ENCODE results near the gene GEMIN5. TPM values are rescaled to one million over a fixed set of nuclear protein-coding genes. Genes with fewer than 3 reads are reported as not detected.

Gene GEMIN5
- polyA plus RNA-seq, 2 donors: 2.3 to 4.1 TPM

DNA sequence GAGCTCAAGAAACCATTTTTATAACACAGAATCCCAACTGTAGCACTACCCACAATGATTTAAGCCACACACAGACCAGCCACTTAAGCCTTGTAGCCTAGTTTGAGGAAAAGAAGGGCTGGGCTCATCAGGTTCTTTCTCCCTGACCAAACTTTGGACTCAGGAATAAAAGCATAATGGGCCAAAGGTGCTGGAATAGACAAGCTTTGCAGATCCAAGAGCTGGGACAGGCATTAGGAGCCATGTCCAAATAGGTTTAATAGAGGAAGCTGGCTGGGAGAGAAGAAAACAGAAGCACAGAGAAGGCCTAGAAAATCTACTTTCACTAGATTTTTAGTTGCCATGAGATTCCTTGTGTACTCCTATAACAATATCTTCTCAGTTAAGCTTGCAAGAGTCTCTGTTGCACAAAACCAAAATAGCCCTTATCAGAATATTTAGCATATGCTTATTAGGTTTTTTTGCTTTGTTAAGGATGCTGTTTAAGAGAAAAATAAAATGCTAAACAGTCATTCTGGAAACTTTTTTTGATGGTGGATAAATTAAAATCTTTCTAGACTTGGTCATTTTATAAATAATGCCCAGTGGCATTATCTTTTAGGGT lies 41.3 kb downstream of the GEMIN5 start:
- no peaks in the 10 kb centered on the region for H3K27me3 ChIP-seq (ENCODE audit: control insufficient read depth in 1 of 2, insufficient read depth in 2 of 2, low read length in 2 of 2)
- H3K4me3 ChIP-seq (ENCODE audit: low read depth in 1 of 2, low read length in 2 of 2): no peak overlapping the region
- H3K9me3 ChIP-seq (ENCODE audit: control insufficient read depth in 2 of 2, insufficient read depth in 1 of 2, low read depth in 1 of 2, low read length in 1 of 2): no peaks in the 10 kb centered on the region
- H3K27ac ChIP-seq (ENCODE audit: low read depth in 2 of 2, low read length in 1 of 2): no peak overlapping the region
- peaks cover 0 to 2% of the 10 kb centered on the region in 2 donors for H3K4me1 ChIP-seq (ENCODE audit: control insufficient read depth in 2 of 2, insufficient read depth in 2 of 2, low read length in 1 of 2)
- peaks cover 12 to 13% of the 10 kb centered on the region in 2 donors for H3K36me3 ChIP-seq (ENCODE audit: control insufficient read depth in 2 of 2, insufficient read depth in 2 of 2, low read length in 1 of 2)

DNA sequence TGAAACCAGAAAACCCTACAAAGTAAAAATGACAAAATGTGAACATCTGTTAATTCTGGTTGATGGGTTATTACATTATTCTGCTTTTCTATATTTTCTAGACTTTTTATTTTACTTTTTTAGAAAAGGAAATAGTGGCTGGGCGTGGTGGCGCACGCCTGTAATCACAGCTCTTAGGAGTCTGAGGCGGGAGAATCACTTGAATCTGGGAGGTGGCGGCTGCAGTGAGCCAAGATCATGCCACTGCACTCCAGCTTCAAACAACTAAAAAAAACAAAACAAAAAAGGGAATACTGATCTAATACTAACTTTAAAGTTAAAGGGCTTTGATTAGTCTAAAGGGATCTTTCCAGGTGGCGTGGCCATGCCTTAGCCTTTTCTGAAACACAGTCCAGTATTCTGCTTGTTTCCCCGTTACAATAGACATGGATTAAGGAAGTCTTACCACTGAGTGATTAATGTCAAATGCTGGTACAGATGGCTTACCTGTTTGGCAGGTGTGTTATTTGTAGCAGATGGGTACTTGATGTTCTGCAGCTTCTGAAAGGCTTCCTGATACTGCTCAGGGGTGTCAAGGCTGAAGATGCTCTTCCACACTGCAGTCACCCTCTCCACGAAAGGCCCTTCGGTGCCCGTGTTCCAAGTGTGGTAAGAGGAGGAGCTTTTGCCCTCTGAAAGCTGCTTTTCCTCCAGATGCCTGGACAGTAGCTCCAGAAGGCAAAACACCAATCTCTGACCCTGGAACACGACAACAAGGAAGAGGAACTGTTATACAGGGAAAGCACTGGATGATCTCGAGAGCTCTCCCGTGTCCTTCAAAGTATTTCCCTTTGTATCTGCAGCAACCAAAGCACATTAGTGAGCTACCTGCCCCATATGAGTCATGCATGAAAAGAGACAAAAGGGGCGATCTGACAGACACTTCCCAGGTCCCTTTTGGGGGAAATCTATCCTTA lies 42.1 kb downstream of the GEMIN5 start:
- Histone ChIP-seq H3K4me3 (ENCODE audit: low read depth in 1 of 2, low read length in 2 of 2) (no peak overlapping the region), H3K27ac (ENCODE audit: low read depth in 2 of 2, low read length in 1 of 2) (no peak overlapping the region), H3K4me1 (ENCODE audit: control insufficient read depth in 2 of 2, insufficient read depth in 2 of 2, low read length in 1 of 2) (peaks cover 0 to 2% of the 10 kb centered on the region in 2 donors), H3K9me3 (ENCODE audit: control insufficient read depth in 2 of 2, insufficient read depth in 1 of 2, low read depth in 1 of 2, low read length in 1 of 2) (no peaks in the 10 kb centered on the region), H3K36me3 (ENCODE audit: control insufficient read depth in 2 of 2, insufficient read depth in 2 of 2, low read length in 1 of 2) (peaks cover 13 to 19% of the 10 kb centered on the region in 2 donors), H3K27me3 (ENCODE audit: control insufficient read depth in 1 of 2, insufficient read depth in 2 of 2, low read length in 2 of 2) (no peaks in the 10 kb centered on the region)
- 66 to 71% methylated on average over 14 of the region's 14 CpGs for WGBS, 2 donors

DNA sequence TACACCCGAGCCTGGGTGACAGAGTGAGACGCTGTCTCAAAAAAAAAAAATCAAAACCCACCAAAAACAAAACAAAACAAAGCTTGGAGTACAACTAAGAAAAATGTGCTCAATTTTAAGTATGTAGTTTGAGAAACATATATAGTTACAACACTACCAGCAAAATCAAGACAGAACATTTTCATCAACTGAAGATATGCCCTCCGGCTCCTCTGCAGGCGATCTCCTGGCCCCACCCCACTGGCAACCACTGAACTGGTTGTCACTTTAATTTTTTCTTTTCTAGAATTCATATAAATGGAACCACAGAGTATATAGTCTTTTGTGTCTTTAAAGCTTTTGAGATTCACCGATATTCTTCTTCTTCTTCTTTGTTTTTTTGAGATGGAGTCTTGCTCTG lies 44.6 kb downstream of the GEMIN5 start:
- no peak overlapping the region for H3K27ac ChIP-seq (ENCODE audit: low read depth in 2 of 2, low read length in 1 of 2)
- 86 to 90% methylated on average over 5 of the region's 5 CpGs for WGBS, 2 donors
- H3K9me3 ChIP-seq (ENCODE audit: control insufficient read depth in 2 of 2, insufficient read depth in 1 of 2, low read depth in 1 of 2, low read length in 1 of 2): no peaks in the 10 kb centered on the region
- peaks cover 13 to 19% of the 10 kb centered on the region in 2 donors for H3K36me3 ChIP-seq (ENCODE audit: control insufficient read depth in 2 of 2, insufficient read depth in 2 of 2, low read length in 1 of 2)
- H3K4me3 ChIP-seq (ENCODE audit: low read depth in 1 of 2, low read length in 2 of 2): no peak overlapping the region
- H3K4me1 ChIP-seq (ENCODE audit: control insufficient read depth in 2 of 2, insufficient read depth in 2 of 2, low read length in 1 of 2): peaks cover 0 to 2% of the 10 kb centered on the region in 2 donors
- H3K27me3 ChIP-seq (ENCODE audit: control insufficient read depth in 1 of 2, insufficient read depth in 2 of 2, low read length in 2 of 2): no peaks in the 10 kb centered on the region

DNA sequence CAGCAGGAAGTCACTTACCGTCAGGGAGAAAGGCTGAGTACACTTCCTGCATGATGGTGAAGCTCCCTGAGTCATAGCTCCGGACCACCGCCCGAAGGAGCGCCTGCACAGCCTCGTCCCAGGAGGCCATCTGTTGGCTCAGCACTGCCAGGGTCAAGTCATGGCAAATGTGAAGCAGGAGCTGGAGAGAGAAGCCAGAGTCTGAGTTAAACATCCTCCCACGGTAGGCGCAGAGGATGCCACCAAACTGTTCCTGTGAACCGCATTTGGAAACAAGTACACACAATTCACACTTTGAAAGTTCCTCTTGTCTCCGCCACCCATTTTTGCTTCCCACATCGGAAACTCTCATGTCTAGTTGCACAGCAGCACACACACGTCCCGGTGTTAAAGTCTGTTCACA lies 45.6 kb downstream of the GEMIN5 start:
- peaks cover 0 to 3% of the 10 kb centered on the region in 2 donors for H3K9me3 ChIP-seq (ENCODE audit: control insufficient read depth in 2 of 2, insufficient read depth in 1 of 2, low read depth in 1 of 2, low read length in 1 of 2)
- H3K4me1 ChIP-seq (ENCODE audit: control insufficient read depth in 2 of 2, insufficient read depth in 2 of 2, low read length in 1 of 2): peaks cover 0 to 2% of the 10 kb centered on the region in 2 donors
- no peaks in the 10 kb centered on the region for H3K27me3 ChIP-seq (ENCODE audit: control insufficient read depth in 1 of 2, insufficient read depth in 2 of 2, low read length in 2 of 2)
- H3K4me3 ChIP-seq (ENCODE audit: low read depth in 1 of 2, low read length in 2 of 2): no peak overlapping the region
- 83 to 85% methylated on average over 13 of the region's 13 CpGs for WGBS, 2 donors
- H3K27ac ChIP-seq (ENCODE audit: low read depth in 2 of 2, low read length in 1 of 2): no peak overlapping the region
- H3K36me3 ChIP-seq (ENCODE audit: control insufficient read depth in 2 of 2, insufficient read depth in 2 of 2, low read length in 1 of 2): peaks cover 15 to 25% of the 10 kb centered on the region in 2 donors

DNA sequence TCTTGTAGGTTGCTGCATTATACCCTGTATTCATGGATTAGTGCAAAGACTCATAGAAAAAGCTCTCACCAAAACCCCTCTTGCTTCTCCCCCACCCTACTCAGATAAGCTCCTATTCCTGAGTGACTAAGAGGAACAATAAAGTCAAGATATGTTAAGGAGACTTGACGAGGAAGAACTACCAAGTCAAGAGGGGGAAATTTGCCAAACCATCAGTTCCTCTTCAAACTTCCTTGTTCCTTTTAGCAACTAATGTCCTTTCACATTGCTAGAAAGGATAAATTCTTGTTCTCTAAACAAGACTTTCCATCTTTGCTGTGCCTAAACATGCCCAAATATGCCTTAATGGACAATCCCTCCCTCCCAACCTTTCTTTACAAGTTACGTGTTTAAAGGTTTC lies 52.6 kb downstream of the GEMIN5 start:
- 80 to 86% methylated on average over 2 of the region's 2 CpGs for WGBS, 2 donors
- Histone ChIP-seq H3K9me3 (ENCODE audit: control insufficient read depth in 2 of 2, insufficient read depth in 1 of 2, low read depth in 1 of 2, low read length in 1 of 2) (peaks cover 0 to 9% of the 10 kb centered on the region in 2 donors), H3K36me3 (ENCODE audit: control insufficient read depth in 2 of 2, insufficient read depth in 2 of 2, low read length in 1 of 2) (peaks cover 12 to 14% of the 10 kb centered on the region in 2 donors), H3K27me3 (ENCODE audit: control insufficient read depth in 1 of 2, insufficient read depth in 2 of 2, low read length in 2 of 2) (no peaks in the 10 kb centered on the region), H3K4me3 (ENCODE audit: low read depth in 1 of 2, low read length in 2 of 2) (no peak overlapping the region), H3K4me1 (ENCODE audit: control insufficient read depth in 2 of 2, insufficient read depth in 2 of 2, low read length in 1 of 2) (no peaks in the 10 kb centered on the region), H3K27ac (ENCODE audit: low read depth in 2 of 2, low read length in 1 of 2) (no peak overlapping the region)

DNA sequence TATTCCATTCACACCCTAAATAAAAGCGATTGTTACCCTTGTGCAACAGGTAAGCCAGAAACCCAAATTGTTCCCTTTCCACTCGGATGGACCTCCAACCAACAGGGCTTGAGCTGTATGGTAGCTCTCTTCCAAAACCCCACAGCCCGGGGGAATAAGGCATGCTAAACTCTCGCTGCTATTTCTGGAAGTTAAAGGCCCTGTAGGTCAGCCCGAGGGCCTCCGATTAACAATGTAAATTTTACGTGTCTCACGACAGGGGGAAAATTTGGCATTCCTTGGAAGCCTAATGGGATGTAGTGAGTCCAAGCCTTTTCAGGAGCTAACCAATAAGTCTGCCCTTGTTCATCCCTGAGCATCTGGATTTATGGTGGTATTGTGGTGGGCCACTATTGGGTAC lies 53.6 kb downstream of the GEMIN5 start:
- WGBS, 2 donors: 93 to 95% methylated on average over 8 of the region's 8 CpGs
- Histone ChIP-seq H3K36me3 (ENCODE audit: control insufficient read depth in 2 of 2, insufficient read depth in 2 of 2, low read length in 1 of 2) (peaks cover 10 to 12% of the 10 kb centered on the region in 2 donors), H3K27me3 (ENCODE audit: control insufficient read depth in 1 of 2, insufficient read depth in 2 of 2, low read length in 2 of 2) (no peaks in the 10 kb centered on the region), H3K4me1 (ENCODE audit: control insufficient read depth in 2 of 2, insufficient read depth in 2 of 2, low read length in 1 of 2) (no peaks in the 10 kb centered on the region), H3K4me3 (ENCODE audit: low read depth in 1 of 2, low read length in 2 of 2) (no peak overlapping the region), H3K9me3 (ENCODE audit: control insufficient read depth in 2 of 2, insufficient read depth in 1 of 2, low read depth in 1 of 2, low read length in 1 of 2) (peaks cover 0 to 9% of the 10 kb centered on the region in 2 donors), H3K27ac (ENCODE audit: low read depth in 2 of 2, low read length in 1 of 2) (no peak overlapping the region)

DNA sequence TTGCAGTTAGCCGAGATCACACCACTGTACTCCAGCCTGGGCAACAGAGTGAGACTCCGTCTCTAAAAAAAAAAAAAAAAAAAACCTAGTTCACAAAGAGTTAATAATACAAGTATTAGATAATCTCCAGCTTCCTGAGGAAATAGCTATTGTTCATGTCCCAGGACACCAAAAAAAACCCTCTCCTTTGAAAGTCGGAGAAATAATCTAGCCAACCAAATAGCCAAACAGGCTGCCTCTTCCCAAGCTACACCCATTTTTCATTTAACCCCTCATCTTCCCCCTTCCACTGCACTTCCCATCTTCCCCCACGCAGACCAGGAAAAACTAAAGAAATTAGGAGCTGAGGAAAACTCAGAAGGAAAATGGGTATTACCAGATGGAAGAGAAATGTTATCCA lies 56.0 kb downstream of the GEMIN5 start:
- Histone ChIP-seq H3K4me1 (ENCODE audit: control insufficient read depth in 2 of 2, insufficient read depth in 2 of 2, low read length in 1 of 2) (no peaks in the 10 kb centered on the region), H3K27me3 (ENCODE audit: control insufficient read depth in 1 of 2, insufficient read depth in 2 of 2, low read length in 2 of 2) (no peaks in the 10 kb centered on the region), H3K36me3 (ENCODE audit: control insufficient read depth in 2 of 2, insufficient read depth in 2 of 2, low read length in 1 of 2) (peaks cover 3 to 4% of the 10 kb centered on the region in 2 donors), H3K4me3 (ENCODE audit: low read depth in 1 of 2, low read length in 2 of 2) (no peak overlapping the region), H3K9me3 (ENCODE audit: control insufficient read depth in 2 of 2, insufficient read depth in 1 of 2, low read depth in 1 of 2, low read length in 1 of 2) (peaks cover 3 to 12% of the 10 kb centered on the region in 2 donors), H3K27ac (ENCODE audit: low read depth in 2 of 2, low read length in 1 of 2) (no peak overlapping the region)
- WGBS, 2 donors: 65 to 77% methylated on average over 4 of the region's 4 CpGs

DNA sequence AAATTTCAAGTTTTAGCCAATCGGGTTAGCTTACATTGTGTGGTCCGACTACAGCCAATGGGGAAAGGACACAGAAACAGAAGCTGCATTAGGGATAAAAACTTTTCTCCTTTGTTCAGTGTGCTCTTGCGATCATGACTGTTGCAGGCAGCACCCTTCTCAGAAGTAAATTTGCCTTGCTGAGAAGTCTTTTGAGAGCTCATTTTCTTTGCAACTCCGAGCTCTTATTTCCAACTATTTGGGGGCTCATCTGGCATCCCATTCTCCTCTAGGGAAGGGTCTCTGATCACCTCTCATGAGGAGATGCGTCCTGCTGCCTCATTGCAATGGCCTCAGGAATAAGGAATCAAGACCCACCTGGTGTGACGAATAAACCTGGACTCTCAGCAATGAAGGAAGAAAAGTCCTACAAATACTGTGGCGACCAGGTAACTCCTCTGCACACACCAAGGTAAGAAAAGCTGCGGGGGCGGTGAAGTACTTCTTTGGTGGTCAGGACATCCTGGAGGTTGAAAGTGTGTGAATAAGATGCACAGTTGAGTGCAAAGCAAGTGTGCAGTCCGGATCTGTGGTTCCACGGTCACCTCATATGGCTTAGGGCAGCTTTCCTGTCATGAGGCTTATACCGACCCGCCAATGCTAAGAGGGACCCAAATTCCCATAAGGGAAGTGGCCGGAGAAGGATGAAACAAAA lies 59.2 kb downstream of the GEMIN5 start:
- H3K36me3 ChIP-seq (ENCODE audit: control insufficient read depth in 2 of 2, insufficient read depth in 2 of 2, low read length in 1 of 2): peaks cover 3 to 10% of the 10 kb centered on the region in 2 donors
- no peak overlapping the region for H3K4me3 ChIP-seq (ENCODE audit: low read depth in 1 of 2, low read length in 2 of 2)
- WGBS, 2 donors: 94 to 96% methylated on average over 14 of the region's 14 CpGs
- H3K27ac ChIP-seq (ENCODE audit: low read depth in 2 of 2, low read length in 1 of 2): no peak overlapping the region
- peaks cover 3 to 6% of the 10 kb centered on the region in 2 donors for H3K9me3 ChIP-seq (ENCODE audit: control insufficient read depth in 2 of 2, insufficient read depth in 1 of 2, low read depth in 1 of 2, low read length in 1 of 2)
- H3K4me1 ChIP-seq (ENCODE audit: control insufficient read depth in 2 of 2, insufficient read depth in 2 of 2, low read length in 1 of 2): no peaks in the 10 kb centered on the region
- no peaks in the 10 kb centered on the region for H3K27me3 ChIP-seq (ENCODE audit: control insufficient read depth in 1 of 2, insufficient read depth in 2 of 2, low read length in 2 of 2)

DNA sequence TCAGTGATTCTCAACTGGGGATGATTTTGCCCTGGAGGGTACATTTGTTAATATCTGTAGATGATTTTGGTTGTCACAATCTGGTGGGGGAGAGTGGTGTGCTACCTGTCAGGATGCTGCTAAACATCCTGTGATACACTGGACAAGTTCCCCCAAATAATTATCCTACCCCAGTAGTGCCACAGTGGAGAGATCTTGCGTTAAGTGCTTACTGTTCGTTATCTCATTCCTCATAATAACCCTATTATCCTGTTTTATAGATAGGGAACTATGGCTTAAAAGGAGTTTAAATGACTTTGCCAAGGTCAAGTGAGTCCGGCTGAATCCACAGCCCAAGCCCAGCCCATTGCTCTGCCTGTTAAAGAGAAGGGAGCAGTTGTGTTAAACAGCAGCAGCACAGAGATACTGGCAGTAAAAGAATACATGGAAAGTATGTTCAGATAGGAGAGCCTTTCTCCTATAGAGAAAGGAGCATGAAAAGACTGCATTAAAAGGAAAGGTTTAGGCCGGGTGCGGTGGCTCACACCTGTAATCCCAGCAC lies 64.2 kb downstream of the GEMIN5 start:
- Histone ChIP-seq H3K4me1 (ENCODE audit: control insufficient read depth in 2 of 2, insufficient read depth in 2 of 2, low read length in 1 of 2) (no peaks in the 10 kb centered on the region), H3K9me3 (ENCODE audit: control insufficient read depth in 2 of 2, insufficient read depth in 1 of 2, low read depth in 1 of 2, low read length in 1 of 2) (peaks cover 2 to 3% of the 10 kb centered on the region in 2 donors), H3K4me3 (ENCODE audit: low read depth in 1 of 2, low read length in 2 of 2) (no peak overlapping the region), H3K27me3 (ENCODE audit: control insufficient read depth in 1 of 2, insufficient read depth in 2 of 2, low read length in 2 of 2) (no peaks in the 10 kb centered on the region), H3K36me3 (ENCODE audit: control insufficient read depth in 2 of 2, insufficient read depth in 2 of 2, low read length in 1 of 2) (peaks cover 6 to 17% of the 10 kb centered on the region in 2 donors), H3K27ac (ENCODE audit: low read depth in 2 of 2, low read length in 1 of 2) (no peak overlapping the region)
- 87 to 94% methylated on average over 5 of the region's 5 CpGs for WGBS, 2 donors
